Measurements from ENCODE around the gene MXI1.
"Not testable (repeated sequence)": the region's sequence is repeated elsewhere in the genome, so short reads cannot be mapped to it uniquely, and the experiment has no call there.

The MXI1 gene

GRCh38 chr10:110181911-110182310, 25.5 kb upstream of the MXI1 start:
- no peak for DNase-seq (ENCODE audit: low read depth in 2 of 2)

- no peak for DNase-seq (ENCODE audit: low read depth in 2 of 2)
Observed at GRCh38 chr10:110184398-110184797, 23.0 kb upstream of the MXI1 start.

GRCh38 chr10:110185646-110186182, 21.7 kb upstream of the MXI1 start:
- not testable (repeated sequence) for DNase-seq (ENCODE audit: low read depth in 2 of 2)

- no peak for DNase-seq (ENCODE audit: low read depth in 2 of 2)
Observed at GRCh38 chr10:110190170-110190569, 17.2 kb upstream of the MXI1 start.

- no peak for DNase-seq (ENCODE audit: low read depth in 2 of 2)
Observed at GRCh38 chr10:110192552-110192951, 14.9 kb upstream of the MXI1 start.

- DNase-seq (ENCODE audit: low read depth in 2 of 2): no peak
Observed at GRCh38 chr10:110200503-110200902, 6.9 kb upstream of the MXI1 start.

- DNase-seq (ENCODE audit: low read depth in 2 of 2): not testable (repeated sequence)
Observed at GRCh38 chr10:110201046-110201445, 6.4 kb upstream of the MXI1 start.

- DNase-seq (ENCODE audit: low read depth in 2 of 2): no peak
Observed at GRCh38 chr10:110203500-110204455, 3.6 kb upstream of the MXI1 start.

- DNase-seq (ENCODE audit: low read depth in 2 of 2): no peak
Observed at GRCh38 chr10:110205051-110205675, 2.2 kb upstream of the MXI1 start.

- no peak for DNase-seq (ENCODE audit: low read depth in 2 of 2)
Observed at GRCh38 chr10:110207805-110208613, 604 bp downstream of the MXI1 start.

GRCh38 chr10:110208614-110209453, 1.4 kb downstream of the MXI1 start:
- DNase-seq (ENCODE audit: low read depth in 2 of 2): no peak

GRCh38 chr10:110209454-110209925, 2.1 kb downstream of the MXI1 start:
- peak in 1 of 2 donors; percentile 65 for DNase-seq (ENCODE audit: low read depth in 2 of 2)

GRCh38 chr10:110209926-110210673, 2.7 kb downstream of the MXI1 start:
- no peak for DNase-seq (ENCODE audit: low read depth in 2 of 2)

GRCh38 chr10:110210674-110211464, 3.5 kb downstream of the MXI1 start:
- peak; percentile 89 to 91 for DNase-seq (ENCODE audit: low read depth in 2 of 2)

- no peak for DNase-seq (ENCODE audit: low read depth in 2 of 2)
Observed at GRCh38 chr10:110211465-110211843, 4.0 kb downstream of the MXI1 start.

GRCh38 chr10:110212119-110213006, 5.0 kb downstream of the MXI1 start:
- DNase-seq (ENCODE audit: low read depth in 2 of 2): no peak

GRCh38 chr10:110214371-110214826, 7.0 kb downstream of the MXI1 start:
- DNase-seq (ENCODE audit: low read depth in 2 of 2): no peak

Data from stimulated activated CD4-positive, alpha-beta T cell treated with anti-CD3 and anti-CD28 coated beads, Interleukin-15, amount 100 ng/mL, for 48 hours (primary cell).